GM23338 (cell line): ENCODE measurements around the gene CCNL1. TPM values are rescaled to one million over a fixed set of nuclear protein-coding genes. Genes with fewer than 3 reads are reported as not detected.
A peak's percentile ranks its signal among the peaks of the same experiment; 100 is the strongest.
"Not testable (repeated sequence)": the region's sequence is repeated elsewhere in the genome, so short reads cannot be mapped to it uniquely, and the experiment has no call there.

Experiments used
- ATAC-seq: fragments of 200-7000 bp; cut with Tn5 transposase; 3 replicates; pipeline ENCODE4 v1.9.1; 2020
- DNase-seq: peaks from one replicate; pipeline ENCODE4 v3.0.0-alpha.2; 2015; ENCODE audit warnings: low spot score
- H2AFZ ChIP-seq: fragments of 200-600 bp; sonication (generic); 2 replicates; pipeline ENCODE4 v1.8.0; 2016; ENCODE audit warnings: antibody characterized with exemption, mild to moderate bottlenecking, moderate library complexity
- H3F3A ChIP-seq: fragments of 200-600 bp; sonication (generic); replicated peaks from 2 replicates; pipeline ENCODE4 v1.8.0; 2017; ENCODE audit warnings: antibody characterized with exemption, mixed run types, low read depth
- H3K27ac ChIP-seq: fragments of 200-600 bp; sonication (generic); 2 replicates; pipeline ENCODE4 v1.6.1; 2016; ENCODE audit warnings: low read depth
- H3K27me3 ChIP-seq: fragments of 200-600 bp; sonication (generic); 2 replicates; pipeline ENCODE4 v1.8.0; 2016; ENCODE audit warnings: mild to moderate bottlenecking, mixed run types, moderate library complexity; ENCODE audit not compliant: insufficient read depth
- H3K36me3 ChIP-seq: fragments of 200-600 bp; sonication (generic); 2 replicates; pipeline ENCODE4 v1.8.0; 2016; ENCODE audit warnings: mild to moderate bottlenecking; ENCODE audit not compliant: insufficient read depth
- H3K4me1 ChIP-seq: fragments of 200-600 bp; sonication (generic); 2 replicates; pipeline ENCODE4 v1.8.0; 2016; ENCODE audit warnings: mild to moderate bottlenecking, moderate library complexity; ENCODE audit not compliant: insufficient read depth
- H3K4me2 ChIP-seq: fragments of 200-600 bp; sonication (generic); 2 replicates; pipeline ENCODE4 v1.7.1; 2017; ENCODE audit warnings: mixed run types
- H3K4me3 ChIP-seq: fragments of 200-600 bp; sonication (generic); 2 replicates; pipeline ENCODE4 v1.6.1; 2016; ENCODE audit warnings: mixed run types
- H3K79me2 ChIP-seq: fragments of 200-600 bp; sonication (generic); replicated peaks from 2 replicates; pipeline ENCODE4 v1.8.0; 2017; ENCODE audit warnings: mild to moderate bottlenecking; ENCODE audit not compliant: insufficient read depth
- H3K9me2 ChIP-seq: fragments of 200-600 bp; sonication (generic); 2 replicates; pipeline ENCODE4 v1.8.0; 2017; ENCODE audit not compliant: insufficient read depth
- H4K20me1 ChIP-seq: fragments of 200-600 bp; sonication (generic); replicated peaks from 2 replicates; pipeline ENCODE4 v1.8.0; 2017; ENCODE audit warnings: mild to moderate bottlenecking; ENCODE audit not compliant: insufficient read depth
- H3K27ac Mint-ChIP-seq: 2 replicates; pipeline ENCODE4 v1.8.0; 2020; ENCODE audit warnings: inconsistent platforms, mild to moderate bottlenecking, moderate library complexity, mixed read lengths
- H3K27me3 Mint-ChIP-seq: 3 replicates; pipeline ENCODE4 v1.8.0; 2022; ENCODE audit warnings: low read depth, mild to moderate bottlenecking, moderate library complexity, mixed read lengths, inconsistent platforms; ENCODE audit not compliant: insufficient read depth, poor library complexity
- H3K36me3 Mint-ChIP-seq: 3 replicates; pipeline ENCODE4 v1.8.0; 2021; ENCODE audit warnings: low read depth, mild to moderate bottlenecking, inconsistent platforms, moderate library complexity, mixed read lengths
- H3K4me1 Mint-ChIP-seq: 3 replicates; pipeline ENCODE4 v1.8.0; 2020; ENCODE audit warnings: mild to moderate bottlenecking, inconsistent platforms, mixed read lengths
- H3K4me3 Mint-ChIP-seq: 3 replicates; pipeline ENCODE4 v1.8.0; 2021; ENCODE audit warnings: moderate library complexity, mild to moderate bottlenecking, inconsistent platforms, mixed read lengths
- H3K9me3 Mint-ChIP-seq: 3 replicates; pipeline ENCODE4 v1.8.0; 2020; ENCODE audit warnings: moderate library complexity, mild to moderate bottlenecking, inconsistent platforms, mixed read lengths
- NANOG ChIP-seq: IDR thresholded peaks from 2 replicates; pipeline ENCODE4 v1.6.1; 2016; ENCODE audit warnings: antibody characterized with exemption, borderline replicate concordance
- POLR2AphosphoS5 ChIP-seq: IDR thresholded peaks from 2 replicates; pipeline ENCODE4 v1.6.1; 2016; ENCODE audit warnings: antibody characterized with exemption, low read depth
- ZNF331 ChIP-seq: fragments of 250-450 bp; sonication (Bioruptor Pico); IDR thresholded peaks from 2 replicates; pipeline ENCODE4 v1.5.0; 2020; ENCODE audit warnings: low read depth, mild to moderate bottlenecking, moderate library complexity
- polyA plus RNA-seq: library from polyadenylated mRNA; unstranded; fragments of >200 nt; fragmentation: Nextera tagmentation; extraction: Ambion mirVana; gene quantifications from 2 replicates; pipeline ENCODE4 v1.2.1, GENCODE V29; 2016
- total RNA-seq: library from RNA; depleted of rRNA; stranded (reverse); fragments of >200 nt; shearing (Covaris generic); gene quantifications from 2 replicates; pipeline ENCODE4 v1.2.3, GENCODE V29; 2014
- TF ChIP-seq, protein P1 (sequence below), 2 experiments: fragments of 200-600 bp in 1 of 2; sonication (generic) in 1 of 2; conservative IDR thresholded peaks; 2 replicates each; pipeline versions ENCODE4 v1.5.1 to v1.6.1; 2016 to 2017; ENCODE audit warnings: antibody characterized with exemption in 2 of 2, low read depth in 2 of 2, mild to moderate bottlenecking in 2 of 2, moderate library complexity in 1 of 2
- TF ChIP-seq, protein P2 (sequence below): fragments of 250-450 bp; sonication (Bioruptor Pico); IDR thresholded peaks from 2 replicates; pipeline ENCODE4 v1.5.0; 2020; ENCODE audit warnings: mild to moderate bottlenecking, moderate library complexity

The CCNL1 gene
- total and polyA plus RNA-seq, 2 experiments from 2014 or later = 108 to 134 TPM

DNA sequence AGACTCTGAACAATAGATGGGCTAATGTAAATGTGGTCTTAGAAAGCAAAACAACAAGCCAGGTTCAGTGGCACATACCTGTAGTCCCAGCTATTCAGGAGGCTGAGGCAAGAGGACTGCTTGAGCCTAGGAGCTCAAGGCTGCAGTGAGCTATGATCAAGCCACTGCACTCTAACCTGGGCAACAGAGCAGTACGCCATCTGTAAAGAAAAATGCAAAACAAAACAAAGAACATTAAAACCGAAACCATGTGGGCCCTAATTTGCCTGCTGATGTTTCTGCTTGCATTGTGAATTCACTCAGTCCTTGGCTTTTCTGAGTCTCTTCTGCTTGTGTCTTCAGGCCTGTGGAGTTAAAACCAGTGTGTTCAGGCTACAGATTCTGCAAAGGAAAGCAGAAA lies 56.7 kb downstream of the CCNL1 start:
- Mint-ChIP-seq H3K4me1 (peaks cover 23% of the 10 kb centered on the region), H3K27me3 (no peaks in the 10 kb centered on the region), H3K27ac (no peak overlapping the region), H3K36me3 (no peaks in the 10 kb centered on the region), H3K9me3 (no peaks in the 10 kb centered on the region), H3K4me3 (no peak overlapping the region)
- no peaks in the 10 kb centered on the region for H3K79me2 ChIP-seq
- DNase-seq (no peak), ATAC-seq (no peak)
- H3K36me3 ChIP-seq = no peaks in the 10 kb centered on the region
- no peaks in the 10 kb centered on the region for H3K27me3 ChIP-seq
- no peak overlapping the region for H3K4me3 ChIP-seq
- peak overlapping the region; percentile 91; the same call in 1 of the 2 replicates for H2AFZ ChIP-seq
- TF ChIP-seq, protein P1, sequence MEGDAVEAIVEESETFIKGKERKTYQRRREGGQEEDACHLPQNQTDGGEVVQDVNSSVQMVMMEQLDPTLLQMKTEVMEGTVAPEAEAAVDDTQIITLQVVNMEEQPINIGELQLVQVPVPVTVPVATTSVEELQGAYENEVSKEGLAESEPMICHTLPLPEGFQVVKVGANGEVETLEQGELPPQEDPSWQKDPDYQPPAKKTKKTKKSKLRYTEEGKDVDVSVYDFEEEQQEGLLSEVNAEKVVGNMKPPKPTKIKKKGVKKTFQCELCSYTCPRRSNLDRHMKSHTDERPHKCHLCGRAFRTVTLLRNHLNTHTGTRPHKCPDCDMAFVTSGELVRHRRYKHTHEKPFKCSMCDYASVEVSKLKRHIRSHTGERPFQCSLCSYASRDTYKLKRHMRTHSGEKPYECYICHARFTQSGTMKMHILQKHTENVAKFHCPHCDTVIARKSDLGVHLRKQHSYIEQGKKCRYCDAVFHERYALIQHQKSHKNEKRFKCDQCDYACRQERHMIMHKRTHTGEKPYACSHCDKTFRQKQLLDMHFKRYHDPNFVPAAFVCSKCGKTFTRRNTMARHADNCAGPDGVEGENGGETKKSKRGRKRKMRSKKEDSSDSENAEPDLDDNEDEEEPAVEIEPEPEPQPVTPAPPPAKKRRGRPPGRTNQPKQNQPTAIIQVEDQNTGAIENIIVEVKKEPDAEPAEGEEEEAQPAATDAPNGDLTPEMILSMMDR (conservative IDR thresholded peaks at IDR 0.05; ENCODE audit: low read depth in 2 of 2) = no peak
- TF ChIP-seq, protein P2, sequence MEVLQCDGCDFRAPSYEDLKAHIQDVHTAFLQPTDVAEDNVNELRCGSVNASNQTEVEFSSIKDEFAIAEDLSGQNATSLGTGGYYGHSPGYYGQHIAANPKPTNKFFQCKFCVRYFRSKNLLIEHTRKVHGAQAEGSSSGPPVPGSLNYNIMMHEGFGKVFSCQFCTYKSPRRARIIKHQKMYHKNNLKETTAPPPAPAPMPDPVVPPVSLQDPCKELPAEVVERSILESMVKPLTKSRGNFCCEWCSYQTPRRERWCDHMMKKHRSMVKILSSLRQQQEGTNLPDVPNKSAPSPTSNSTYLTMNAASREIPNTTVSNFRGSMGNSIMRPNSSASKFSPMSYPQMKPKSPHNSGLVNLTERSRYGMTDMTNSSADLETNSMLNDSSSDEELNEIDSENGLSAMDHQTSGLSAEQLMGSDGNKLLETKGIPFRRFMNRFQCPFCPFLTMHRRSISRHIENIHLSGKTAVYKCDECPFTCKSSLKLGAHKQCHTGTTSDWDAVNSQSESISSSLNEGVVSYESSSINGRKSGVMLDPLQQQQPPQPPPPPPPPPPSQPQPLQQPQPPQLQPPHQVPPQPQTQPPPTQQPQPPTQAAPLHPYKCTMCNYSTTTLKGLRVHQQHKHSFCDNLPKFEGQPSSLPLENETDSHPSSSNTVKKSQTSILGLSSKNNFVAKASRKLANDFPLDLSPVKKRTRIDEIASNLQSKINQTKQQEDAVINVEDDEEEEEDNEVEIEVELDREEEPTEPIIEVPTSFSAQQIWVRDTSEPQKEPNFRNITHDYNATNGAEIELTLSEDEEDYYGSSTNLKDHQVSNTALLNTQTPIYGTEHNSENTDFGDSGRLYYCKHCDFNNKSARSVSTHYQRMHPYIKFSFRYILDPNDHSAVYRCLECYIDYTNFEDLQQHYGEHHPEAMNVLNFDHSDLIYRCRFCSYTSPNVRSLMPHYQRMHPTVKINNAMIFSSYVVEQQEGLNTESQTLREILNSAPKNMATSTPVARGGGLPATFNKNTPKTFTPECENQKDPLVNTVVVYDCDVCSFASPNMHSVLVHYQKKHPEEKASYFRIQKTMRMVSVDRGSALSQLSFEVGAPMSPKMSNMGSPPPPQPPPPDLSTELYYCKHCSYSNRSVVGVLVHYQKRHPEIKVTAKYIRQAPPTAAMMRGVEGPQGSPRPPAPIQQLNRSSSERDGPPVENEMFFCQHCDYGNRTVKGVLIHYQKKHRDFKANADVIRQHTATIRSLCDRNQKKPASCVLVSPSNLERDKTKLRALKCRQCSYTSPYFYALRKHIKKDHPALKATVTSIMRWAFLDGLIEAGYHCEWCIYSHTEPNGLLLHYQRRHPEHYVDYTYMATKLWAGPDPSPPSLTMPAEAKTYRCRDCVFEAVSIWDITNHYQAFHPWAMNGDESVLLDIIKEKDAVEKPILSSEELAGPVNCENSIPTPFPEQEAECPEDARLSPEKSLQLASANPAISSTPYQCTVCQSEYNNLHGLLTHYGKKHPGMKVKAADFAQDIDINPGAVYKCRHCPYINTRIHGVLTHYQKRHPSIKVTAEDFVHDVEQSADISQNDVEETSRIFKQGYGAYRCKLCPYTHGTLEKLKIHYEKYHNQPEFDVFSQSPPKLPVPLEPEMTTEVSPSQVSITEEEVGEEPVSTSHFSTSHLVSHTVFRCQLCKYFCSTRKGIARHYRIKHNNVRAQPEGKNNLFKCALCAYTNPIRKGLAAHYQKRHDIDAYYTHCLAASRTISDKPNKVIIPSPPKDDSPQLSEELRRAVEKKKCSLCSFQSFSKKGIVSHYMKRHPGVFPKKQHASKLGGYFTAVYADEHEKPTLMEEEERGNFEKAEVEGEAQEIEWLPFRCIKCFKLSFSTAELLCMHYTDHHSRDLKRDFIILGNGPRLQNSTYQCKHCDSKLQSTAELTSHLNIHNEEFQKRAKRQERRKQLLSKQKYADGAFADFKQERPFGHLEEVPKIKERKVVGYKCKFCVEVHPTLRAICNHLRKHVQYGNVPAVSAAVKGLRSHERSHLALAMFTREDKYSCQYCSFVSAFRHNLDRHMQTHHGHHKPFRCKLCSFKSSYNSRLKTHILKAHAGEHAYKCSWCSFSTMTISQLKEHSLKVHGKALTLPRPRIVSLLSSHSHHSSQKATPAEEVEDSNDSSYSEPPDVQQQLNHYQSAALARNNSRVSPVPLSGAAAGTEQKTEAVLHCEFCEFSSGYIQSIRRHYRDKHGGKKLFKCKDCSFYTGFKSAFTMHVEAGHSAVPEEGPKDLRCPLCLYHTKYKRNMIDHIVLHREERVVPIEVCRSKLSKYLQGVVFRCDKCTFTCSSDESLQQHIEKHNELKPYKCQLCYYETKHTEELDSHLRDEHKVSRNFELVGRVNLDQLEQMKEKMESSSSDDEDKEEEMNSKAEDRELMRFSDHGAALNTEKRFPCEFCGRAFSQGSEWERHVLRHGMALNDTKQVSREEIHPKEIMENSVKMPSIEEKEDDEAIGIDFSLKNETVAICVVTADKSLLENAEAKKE (CRISPR knock-in tag) = no peak
- TF ChIP-seq NANOG = no peak
- no peak for TF ChIP-seq ZNF331
- no peak for TF ChIP-seq POLR2AphosphoS5
- H4K20me1 ChIP-seq = no peaks in the 10 kb centered on the region
- no peak overlapping the region for H3K27ac ChIP-seq
- no peaks in the 10 kb centered on the region for H3F3A ChIP-seq
- no peak overlapping the region for H3K4me2 ChIP-seq
- H3K9me2 ChIP-seq = no peaks in the 10 kb centered on the region
- H3K4me1 ChIP-seq = peaks cover 9% of the 10 kb centered on the region

DNA sequence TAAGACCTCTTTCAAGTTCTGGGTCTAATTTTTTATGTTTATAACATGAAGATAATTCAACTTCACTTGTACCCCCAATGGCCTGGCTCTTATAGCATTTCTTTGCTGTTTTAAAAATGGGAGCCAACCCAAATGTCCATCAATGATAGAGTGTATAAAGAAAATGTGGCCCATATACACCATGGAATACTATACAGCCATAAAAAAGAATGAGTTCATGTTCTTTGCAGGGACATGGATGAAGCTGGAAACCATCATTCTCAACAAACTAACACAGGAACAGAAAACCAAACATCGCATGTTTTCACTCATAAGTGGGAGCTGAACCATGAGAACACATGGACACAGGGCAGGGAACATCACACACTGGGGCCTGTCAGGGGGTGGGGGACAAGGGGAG lies 57.4 kb downstream of the CCNL1 start:
- not testable (repeated sequence) for DNase-seq, H3K4me1 ChIP-seq, H4K20me1 ChIP-seq, H3K27ac Mint-ChIP-seq, ATAC-seq, H3K27me3 Mint-ChIP-seq, H3F3A ChIP-seq, H3K27ac ChIP-seq, H3K9me3 Mint-ChIP-seq, H3K4me2 ChIP-seq, H3K36me3 ChIP-seq, H2AFZ ChIP-seq, H3K4me3 Mint-ChIP-seq, H3K79me2 ChIP-seq, H3K27me3 ChIP-seq, H3K4me3 ChIP-seq, H3K9me2 ChIP-seq, H3K36me3 Mint-ChIP-seq
- H3K4me1 Mint-ChIP-seq = peaks cover 18% of the 10 kb centered on the region
